Kidney capillary endothelial cell (primary cell): ENCODE measurements around the gene AQP3.
"Not testable (repeated sequence)": the region's sequence is repeated elsewhere in the genome, so short reads cannot be mapped to it uniquely, and the experiment has no call there.

Source experiments
- DNase-seq: peaks from one replicate; pipeline ENCODE4 v3.0.0-alpha.2; 2018; ENCODE audit warnings: low spot score

AQP3 gene

DNA sequence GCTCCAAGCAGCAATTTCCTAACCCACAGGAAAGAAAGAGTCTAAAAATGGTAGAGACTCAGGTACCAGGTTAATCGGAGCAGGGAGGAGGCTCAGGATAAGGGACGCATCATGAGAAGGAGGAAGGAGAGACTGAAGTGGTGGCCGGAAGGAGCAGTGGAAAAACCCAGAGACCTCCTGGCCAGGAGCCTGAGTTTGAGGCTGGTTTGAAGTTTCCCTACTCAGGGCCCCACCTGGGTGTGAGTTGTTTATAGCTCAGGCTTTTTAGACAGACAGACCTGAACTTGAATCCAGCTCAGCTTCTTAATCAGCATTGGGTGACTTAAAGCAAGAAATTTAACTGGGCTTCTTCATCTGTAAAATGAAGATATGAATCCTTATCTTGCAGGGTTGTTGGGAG, 33.1 kb downstream of the AQP3 start:
- DNase-seq = no peak

DNA sequence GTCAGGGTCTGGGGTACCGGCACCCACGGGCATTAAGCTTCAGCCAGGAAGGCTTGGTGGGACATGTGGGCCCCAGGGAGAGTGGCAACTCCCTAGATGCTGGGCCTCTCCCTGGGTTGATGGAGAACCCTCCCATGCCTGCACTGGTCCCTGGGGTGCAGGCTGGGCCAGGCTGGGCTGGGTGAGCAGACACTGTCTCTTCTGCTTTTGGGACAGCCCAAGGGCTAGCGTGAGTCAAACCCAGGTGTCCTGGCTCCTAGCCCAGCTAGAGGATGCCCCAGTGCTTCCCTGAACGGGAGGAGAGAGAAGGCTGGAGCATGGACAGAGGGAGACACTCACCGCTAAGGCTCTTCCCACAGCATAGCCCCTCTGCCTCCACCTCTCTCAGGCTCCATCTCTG, 39.3 kb downstream of the AQP3 start:
- no peak for DNase-seq

DNA sequence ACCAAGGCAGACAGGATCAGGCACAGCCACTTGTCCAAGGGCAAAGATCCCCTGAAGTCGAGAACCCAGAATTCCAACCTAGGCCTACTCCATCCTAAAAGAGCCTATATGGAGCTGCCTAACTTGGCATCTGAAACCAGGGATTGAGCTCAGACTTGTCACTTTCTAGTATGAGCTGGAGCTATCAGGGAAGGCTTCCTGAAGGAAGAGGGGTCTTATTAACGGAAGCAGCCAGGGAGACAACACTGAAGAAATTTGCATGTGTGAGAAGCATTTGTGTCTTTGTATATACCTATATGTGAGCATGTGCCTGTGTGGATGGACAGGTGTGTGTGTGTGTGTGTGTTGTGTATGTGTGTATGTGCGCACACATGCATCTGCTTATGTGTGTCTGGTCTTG, 40.3 kb downstream of the AQP3 start:
- no peak for DNase-seq

DNA sequence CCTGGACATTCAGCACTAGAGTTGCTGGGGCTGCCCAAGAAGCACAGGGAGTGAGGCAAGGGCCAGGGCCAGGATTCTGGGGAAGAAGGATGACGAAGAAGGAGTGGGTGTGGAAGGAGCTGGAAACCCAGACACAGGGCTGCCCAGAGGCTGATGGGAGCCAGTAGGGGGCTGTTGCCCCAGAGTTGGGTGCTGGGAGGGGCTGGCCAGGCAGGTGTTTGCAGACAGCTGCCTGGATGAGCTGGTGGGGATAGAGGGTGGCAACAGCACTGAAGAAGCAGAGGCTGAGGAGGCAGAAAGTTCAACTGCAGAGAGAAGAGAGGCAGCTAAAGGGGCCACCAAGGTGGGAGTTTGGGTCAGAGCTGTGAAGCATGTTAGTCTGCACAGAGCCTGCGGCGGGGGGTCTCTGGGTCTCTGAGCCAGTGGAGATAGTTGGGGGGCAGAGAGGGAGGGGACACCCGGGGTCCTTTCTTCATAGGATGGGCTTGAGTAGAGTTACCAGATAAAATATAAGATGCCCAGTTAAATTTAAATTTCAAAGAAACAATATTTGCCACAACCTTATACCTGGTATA, 42.5 kb downstream of the AQP3 start:
- DNase-seq = no peak

DNA sequence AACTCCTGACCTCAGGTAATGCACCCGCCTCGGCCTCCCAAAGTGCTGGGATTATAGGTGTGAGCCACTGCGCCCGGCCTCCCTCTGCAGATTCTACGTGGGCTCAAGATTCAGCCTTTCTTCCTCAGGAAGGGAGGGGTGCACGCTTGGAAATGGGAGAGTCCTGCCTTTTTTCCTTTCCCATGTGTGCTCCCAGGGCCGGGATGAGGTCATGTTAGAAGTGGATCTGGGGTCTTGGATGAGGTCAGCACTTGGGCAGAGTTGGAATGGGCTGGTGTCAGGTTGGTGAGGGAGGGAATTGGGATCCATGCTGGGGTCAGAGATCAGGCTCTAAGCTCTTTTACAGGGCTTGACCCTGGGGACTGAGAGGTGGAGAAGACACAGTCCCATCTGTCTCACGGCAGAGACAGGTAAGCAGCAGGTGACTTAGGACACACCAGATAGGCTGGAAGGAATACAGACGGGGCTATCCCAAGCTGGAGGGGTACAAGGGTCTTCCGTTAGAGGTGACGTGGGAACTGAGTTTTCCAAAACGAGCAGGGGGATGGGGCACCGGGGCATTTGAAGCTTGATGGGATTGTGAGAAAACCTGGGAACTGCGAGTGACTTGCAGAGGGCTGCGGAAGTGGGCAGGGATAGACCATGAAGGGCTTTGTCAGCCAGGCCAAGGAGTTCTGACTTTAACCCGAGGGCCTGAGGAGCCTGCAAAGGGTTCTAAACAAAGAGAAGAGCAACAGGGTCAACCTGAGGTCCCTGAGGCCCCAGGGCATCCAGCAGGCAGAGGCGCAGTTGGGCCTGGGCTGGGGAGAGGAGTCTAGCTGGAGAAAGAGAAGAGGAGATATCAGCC, 43.2 kb downstream of the AQP3 start:
- no peak for DNase-seq

DNA sequence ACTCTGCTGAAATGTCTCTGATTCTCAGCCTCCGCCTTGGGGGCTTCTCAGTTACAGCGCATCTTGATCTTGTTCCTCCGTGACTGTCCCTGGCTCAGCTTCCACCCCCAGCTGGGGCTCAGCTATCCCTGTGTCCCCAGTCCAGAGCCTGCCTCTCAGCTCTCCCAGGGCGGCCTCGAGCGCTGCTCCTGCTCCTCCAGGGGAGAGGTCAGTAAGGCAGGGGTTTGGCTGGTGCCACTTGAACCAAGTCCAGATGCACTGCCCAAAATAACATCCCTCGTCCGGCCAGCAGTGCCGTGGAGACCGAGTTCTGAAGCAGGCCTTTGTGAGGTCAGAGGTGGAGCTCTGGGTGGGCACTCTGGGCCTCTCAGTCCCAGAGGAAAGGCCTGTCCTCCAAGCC, 45.0 kb downstream of the AQP3 start, which contains the start of gene AQP7:
Gene AQP7, minus strand, starts transcription at position 198 of the 400 bp plus-strand sequence. CDS start 1,306 bp downstream, outside the sequence.
- not testable (repeated sequence) for DNase-seq

DNA sequence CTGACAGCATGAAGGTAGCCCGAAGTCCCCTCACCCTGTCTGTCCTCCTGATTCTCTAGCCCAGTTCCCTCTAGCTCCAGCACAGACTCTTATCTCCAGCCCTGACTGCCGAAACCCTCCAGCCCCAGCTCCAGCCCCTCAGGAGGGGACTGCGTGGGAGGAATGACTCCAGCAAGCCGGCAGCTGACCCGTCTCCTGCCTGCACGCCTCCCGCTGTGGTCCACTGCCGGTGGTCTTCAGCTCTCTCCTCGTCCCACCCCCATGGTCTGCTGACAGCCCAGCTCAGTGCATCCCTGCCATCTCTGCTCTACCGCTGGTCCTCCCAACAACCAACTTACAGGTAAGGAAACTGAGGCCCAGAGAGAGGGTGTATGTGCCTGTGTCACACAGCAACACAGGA, 45.6 kb downstream of the AQP3 start:
- DNase-seq = not testable (repeated sequence)

DNA sequence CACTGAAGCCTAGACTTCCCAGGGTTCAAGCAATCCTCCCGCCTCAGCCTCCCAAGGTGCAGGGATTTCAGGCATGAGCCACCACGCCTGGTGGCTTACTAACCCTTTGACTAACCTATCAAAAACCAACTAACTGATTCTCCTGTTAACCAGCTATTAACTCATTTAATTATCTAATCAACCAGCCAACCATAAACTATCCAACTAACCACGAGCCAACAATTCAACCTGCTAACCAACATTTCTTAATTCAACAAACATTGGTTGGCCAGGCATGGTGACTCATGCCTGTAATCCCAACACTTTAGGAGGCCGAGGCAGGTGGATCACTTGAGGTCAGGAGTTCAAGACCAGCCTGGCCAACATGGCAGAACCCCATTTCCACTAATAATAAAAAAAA, 48.3 kb downstream of the AQP3 start:
- not testable (repeated sequence) for DNase-seq

DNA sequence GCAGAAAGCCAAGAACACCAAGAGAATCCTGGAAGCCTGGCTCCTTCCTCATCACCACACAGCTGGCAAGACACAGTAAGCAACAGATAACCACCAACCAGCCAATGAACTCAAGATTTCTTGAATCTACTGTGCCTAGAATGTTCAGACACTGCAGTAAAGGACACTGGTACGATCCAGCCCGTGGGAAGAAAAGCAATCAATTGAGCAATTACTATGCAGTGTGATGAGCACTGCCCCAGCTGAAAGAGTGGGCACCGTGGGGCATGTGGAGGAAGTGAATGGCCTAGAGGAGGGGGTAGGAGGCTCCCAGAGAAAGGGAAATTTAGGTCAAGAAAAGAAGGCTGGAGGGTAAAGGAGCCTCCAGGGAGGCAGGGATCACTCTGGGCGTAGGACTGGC, 49.6 kb downstream of the AQP3 start:
- not testable (repeated sequence) for DNase-seq

DNA sequence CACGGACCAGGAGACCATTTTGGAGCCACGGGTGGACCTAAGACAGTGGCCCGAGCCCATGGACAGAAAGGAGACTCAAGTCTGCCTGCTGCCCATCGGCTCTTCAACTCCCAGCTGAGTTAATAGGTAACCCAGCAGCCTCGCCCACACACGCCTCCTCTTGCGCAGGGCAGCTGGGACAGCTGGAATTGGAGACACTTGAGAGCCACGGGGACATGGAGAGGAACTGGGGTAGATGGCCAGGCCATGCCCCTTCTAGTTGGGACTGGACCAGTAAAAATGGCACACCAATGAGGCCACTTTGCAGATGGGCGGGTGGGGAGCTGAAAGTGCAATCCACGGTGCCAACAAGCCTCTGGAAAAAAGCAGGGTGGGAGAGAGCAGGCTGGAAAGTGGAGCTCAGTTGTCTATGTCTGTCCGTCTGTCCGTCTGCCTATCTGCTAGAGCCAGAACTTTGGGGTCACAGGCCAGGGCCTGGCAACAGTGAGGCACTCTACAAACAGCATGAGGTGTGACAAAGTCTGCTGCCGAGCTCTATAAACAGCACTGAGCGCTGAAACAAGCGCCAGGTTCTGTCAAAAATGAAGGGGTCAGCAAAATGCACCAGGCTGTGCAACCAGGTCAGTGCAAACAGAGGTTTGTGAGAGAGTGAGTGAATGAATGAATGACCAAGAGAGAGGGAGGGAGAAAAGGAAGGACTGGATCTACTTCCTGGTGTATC, 52.1 kb downstream of the AQP3 start:
- DNase-seq = not testable (repeated sequence)

DNA sequence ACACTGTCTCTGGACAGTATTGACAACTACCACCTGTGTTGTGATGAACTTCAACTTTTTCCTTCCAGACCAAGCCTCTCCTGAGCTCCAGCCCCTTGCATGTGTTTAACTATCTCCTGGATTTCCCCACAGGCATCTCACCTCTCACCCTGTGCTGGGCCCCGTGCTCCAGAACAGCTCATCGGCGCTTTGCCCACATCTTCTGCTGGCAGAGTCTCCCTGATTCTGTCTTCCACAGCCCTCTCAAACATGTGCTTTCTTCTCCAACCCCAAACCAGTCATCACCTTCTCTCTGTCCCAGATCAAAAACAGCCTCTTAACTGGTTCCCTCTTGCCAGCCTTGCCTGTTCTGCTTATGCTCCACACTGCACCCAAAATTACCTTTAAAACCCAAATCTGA, 53.4 kb downstream of the AQP3 start:
- DNase-seq = not testable (repeated sequence)

DNA sequence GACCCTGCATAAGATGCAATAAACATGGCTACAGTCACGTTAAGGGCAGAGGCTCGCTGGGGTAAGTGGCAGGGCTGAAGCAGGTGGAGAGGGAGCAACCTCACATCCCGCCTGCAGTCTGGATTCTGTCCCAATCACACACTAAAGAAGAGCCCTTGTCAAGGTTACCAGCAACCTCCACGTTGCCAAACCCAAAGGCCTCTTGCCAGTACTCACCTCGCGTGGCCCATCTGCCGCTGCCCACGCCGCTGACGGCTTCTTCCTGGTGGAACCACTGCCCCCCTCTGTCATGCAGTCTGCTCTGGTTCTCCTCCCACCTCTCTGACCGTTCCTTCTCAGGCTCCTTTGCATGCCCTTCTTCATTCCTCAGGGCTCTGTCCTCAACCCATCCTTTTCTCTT, 53.8 kb downstream of the AQP3 start:
- DNase-seq = no peak

DNA sequence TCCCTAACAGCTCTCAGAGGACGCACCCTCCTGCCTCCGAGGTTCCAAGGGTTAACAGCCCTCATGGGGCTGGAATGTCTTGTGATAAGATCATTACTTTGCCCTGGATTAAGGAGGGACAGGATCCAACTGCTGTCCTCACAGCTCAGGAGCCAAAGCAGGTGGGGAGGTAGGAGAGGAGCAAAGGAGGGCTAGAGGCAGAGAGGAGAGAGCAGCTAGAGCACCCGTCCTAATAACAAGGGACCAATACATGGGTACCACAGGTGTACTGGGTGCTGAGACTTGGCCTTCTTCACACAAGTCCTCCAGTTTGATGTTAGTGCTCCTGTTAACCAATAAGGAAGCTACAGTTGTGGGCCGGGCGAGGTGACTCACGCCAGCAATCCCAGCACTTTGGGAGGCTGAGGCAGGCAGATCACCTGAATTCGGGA, 54.8 kb downstream of the AQP3 start:
- DNase-seq = not testable (repeated sequence)
